Upper lobe of left lung (tissue), 4 donors: Measurements from ENCODE around the gene NRIP2.

Experiments used
- EP300 ChIP-seq, 4 donors: sonication (generic); formaldehyde crosslinking; IDR thresholded peaks; one replicate each; pipeline ENCODE4 v1.5.1; 2017; ENCODE audit warnings: antibody characterized with exemption in 4 of 4, control low read depth in 2 of 4
- POLR2A ChIP-seq, 4 donors: fragments of 450-650 bp; IDR thresholded peaks; one replicate each; pipeline ENCODE4 v1.5.1; 2016 to 2017; ENCODE audit warnings: antibody characterized with exemption in 4 of 4, mild to moderate bottlenecking in 2 of 4
- POLR2AphosphoS5 ChIP-seq, 2 donors: sonication (generic); formaldehyde crosslinking; IDR thresholded peaks; one replicate each; pipeline ENCODE4 v1.5.1; 2017; ENCODE audit warnings: antibody characterized with exemption in 2 of 2
- TF ChIP-seq, protein P1 (sequence below), 6 experiments: fragments of 450-650 bp in 4 of 6; fragments of 200-600 bp in 2 of 6; sonication (generic) in 2 of 6; IDR thresholded peaks; one replicate each; pipeline ENCODE4 v1.5.1; 2016 to 2019; ENCODE audit warnings: antibody characterized with exemption in 6 of 6

DNA sequence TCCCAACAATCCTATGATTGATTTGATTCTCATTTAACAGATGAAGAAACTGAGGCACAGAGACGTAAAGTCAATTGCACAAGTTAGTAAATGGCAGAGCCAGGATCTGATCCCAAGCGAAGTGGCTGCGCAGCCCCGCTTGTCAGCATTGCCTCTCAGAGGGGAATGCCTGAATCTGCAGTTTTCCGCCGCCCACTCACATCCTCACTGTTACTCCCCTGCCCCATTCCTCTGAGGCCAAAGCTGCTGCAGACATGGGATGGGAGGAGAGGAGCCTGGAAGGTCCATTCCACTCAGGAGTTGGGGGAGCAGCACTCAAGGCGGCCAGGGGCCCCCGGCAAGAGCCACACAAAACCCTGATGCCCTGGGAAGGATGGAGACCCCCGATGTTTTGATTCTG is 1.0 kb downstream of the NRIP2 start:
- TF ChIP-seq, protein P1, sequence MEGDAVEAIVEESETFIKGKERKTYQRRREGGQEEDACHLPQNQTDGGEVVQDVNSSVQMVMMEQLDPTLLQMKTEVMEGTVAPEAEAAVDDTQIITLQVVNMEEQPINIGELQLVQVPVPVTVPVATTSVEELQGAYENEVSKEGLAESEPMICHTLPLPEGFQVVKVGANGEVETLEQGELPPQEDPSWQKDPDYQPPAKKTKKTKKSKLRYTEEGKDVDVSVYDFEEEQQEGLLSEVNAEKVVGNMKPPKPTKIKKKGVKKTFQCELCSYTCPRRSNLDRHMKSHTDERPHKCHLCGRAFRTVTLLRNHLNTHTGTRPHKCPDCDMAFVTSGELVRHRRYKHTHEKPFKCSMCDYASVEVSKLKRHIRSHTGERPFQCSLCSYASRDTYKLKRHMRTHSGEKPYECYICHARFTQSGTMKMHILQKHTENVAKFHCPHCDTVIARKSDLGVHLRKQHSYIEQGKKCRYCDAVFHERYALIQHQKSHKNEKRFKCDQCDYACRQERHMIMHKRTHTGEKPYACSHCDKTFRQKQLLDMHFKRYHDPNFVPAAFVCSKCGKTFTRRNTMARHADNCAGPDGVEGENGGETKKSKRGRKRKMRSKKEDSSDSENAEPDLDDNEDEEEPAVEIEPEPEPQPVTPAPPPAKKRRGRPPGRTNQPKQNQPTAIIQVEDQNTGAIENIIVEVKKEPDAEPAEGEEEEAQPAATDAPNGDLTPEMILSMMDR (IDR thresholded peaks at IDR 0.05) = no peak
- TF ChIP-seq POLR2AphosphoS5 (IDR thresholded peaks at IDR 0.05) (no peak), POLR2A (IDR thresholded peaks at IDR 0.05) (no peak), EP300 (IDR thresholded peaks at IDR 0.05) (no peak)
